MM.1S (cell line): ENCODE results near the gene SCNN1G.

Source experiments
- DNase-seq: peaks from one replicate; pipeline ENCODE4 v3.0.0-alpha.2; 2015
- H2AFZ ChIP-seq: fragments of 300-600 bp; sonication (generic); 2 replicates; pipeline ENCODE4 v1.6.0; 2016; ENCODE audit warnings: antibody characterized with exemption, low read length
- H3F3A ChIP-seq: fragments of 300-600 bp; sonication (generic); 2 replicates; pipeline ENCODE4 v1.6.1; 2016; ENCODE audit warnings: mild to moderate bottlenecking, antibody characterized with exemption, low read length, moderate library complexity, mixed read lengths; ENCODE audit not compliant: insufficient read depth
- H3K27ac ChIP-seq: fragments of 300-600 bp; sonication (generic); 2 replicates; pipeline ENCODE4 v1.5.1; 2016; ENCODE audit warnings: mild to moderate bottlenecking, low read length
- H3K27me3 ChIP-seq: fragments of 300-600 bp; sonication (generic); replicated peaks from 2 replicates; pipeline ENCODE4 v1.6.0; 2016; ENCODE audit warnings: low read length; ENCODE audit not compliant: insufficient read depth
- H3K36me3 ChIP-seq: fragments of 300-600 bp; sonication (generic); replicated peaks from 2 replicates; pipeline ENCODE4 v1.6.1; 2016; ENCODE audit warnings: mild to moderate bottlenecking, low read length, mixed read lengths; ENCODE audit not compliant: insufficient read depth
- H3K4me1 ChIP-seq: fragments of 300-600 bp; sonication (generic); 2 replicates; pipeline ENCODE4 v1.6.1; 2016; ENCODE audit warnings: low read length, mixed read lengths
- H3K4me2 ChIP-seq: fragments of 300-600 bp; sonication (generic); 2 replicates; pipeline ENCODE4 v1.6.0; 2016; ENCODE audit warnings: low read depth, low read length
- H3K4me3 ChIP-seq: fragments of 300-600 bp; sonication (generic); 2 replicates; pipeline ENCODE4 v1.5.1; 2016; ENCODE audit warnings: low read length, mixed read lengths
- H3K79me2 ChIP-seq: fragments of 300-600 bp; sonication (generic); 2 replicates; pipeline ENCODE4 v1.6.1; 2016; ENCODE audit warnings: mixed run types, low read length, mixed read lengths
- H3K9ac ChIP-seq: fragments of 300-600 bp; sonication (generic); 2 replicates; pipeline ENCODE4 v1.6.1; 2016; ENCODE audit warnings: low read length, mixed read lengths
- H3K9me2 ChIP-seq: fragments of 300-600 bp; sonication (generic); replicated peaks from 2 replicates; pipeline ENCODE4 v1.6.1; 2016; ENCODE audit warnings: mild to moderate bottlenecking, low read length, mixed read lengths; ENCODE audit not compliant: insufficient read depth
- H3K9me3 ChIP-seq: fragments of 300-600 bp; sonication (generic); replicated peaks from 2 replicates; pipeline ENCODE4 v1.6.1; 2016; ENCODE audit warnings: mild to moderate bottlenecking, low read length, mixed read lengths; ENCODE audit not compliant: insufficient read depth
- H4K20me1 ChIP-seq: fragments of 300-600 bp; sonication (generic); 2 replicates; pipeline ENCODE4 v1.6.1; 2016; ENCODE audit warnings: mild to moderate bottlenecking, low read length, moderate library complexity, mixed read lengths; ENCODE audit not compliant: insufficient read depth
- CTCF ChIP-seq: fragments of 300-600 bp; sonication (generic); IDR thresholded peaks from 2 replicates; pipeline ENCODE4 v1.5.1; 2016; ENCODE audit warnings: antibody characterized with exemption, low read length, mixed read lengths
- EZH2 ChIP-seq: fragments of 300-600 bp; sonication (generic); optimal IDR thresholded peaks from 2 replicates; pipeline ENCODE3; 2017; ENCODE audit warnings: low read depth, mild to moderate bottlenecking, antibody characterized with exemption, low read length, mixed read lengths
- EZH2phosphoT487 ChIP-seq: fragments of 300-600 bp; sonication (generic); IDR thresholded peaks from 2 replicates; pipeline ENCODE4 v1.6.1; 2018; ENCODE audit warnings: antibody characterized with exemption, low read length

The SCNN1G gene

GRCh38 chr16:23216658-23217246 lies 34.2 kb downstream of the SCNN1G start:
- H4K20me1 ChIP-seq = no peaks in the 10 kb centered on the region
- H3K27ac ChIP-seq = no peak overlapping the region
- no peak overlapping the region for H3K4me3 ChIP-seq
- no peak for DNase-seq
- H3K79me2 ChIP-seq = no peaks in the 10 kb centered on the region
- no peaks in the 10 kb centered on the region for H3K36me3 ChIP-seq
- no peaks in the 10 kb centered on the region for H3K9me2 ChIP-seq
- no peak overlapping the region for H3K4me2 ChIP-seq
- H3F3A ChIP-seq = no peaks in the 10 kb centered on the region
- H3K9me3 ChIP-seq = no peaks in the 10 kb centered on the region
- H2AFZ ChIP-seq = no peak overlapping the region
- TF ChIP-seq CTCF (no peak), EZH2 (no peak), EZH2phosphoT487 (no peak)
- H3K27me3 ChIP-seq = no peaks in the 10 kb centered on the region
- no peaks in the 10 kb centered on the region for H3K4me1 ChIP-seq
- no peak overlapping the region for H3K9ac ChIP-seq

GRCh38 chr16:23217646-23218045 lies 35.1 kb downstream of the SCNN1G start:
- Histone ChIP-seq H3K9ac (no peak overlapping the region), H3K9me3 (no peaks in the 10 kb centered on the region), H2AFZ (no peak overlapping the region), H3K27me3 (no peaks in the 10 kb centered on the region), H4K20me1 (no peaks in the 10 kb centered on the region), H3F3A (no peaks in the 10 kb centered on the region), H3K9me2 (no peaks in the 10 kb centered on the region), H3K4me3 (no peak overlapping the region), H3K36me3 (no peaks in the 10 kb centered on the region), H3K4me1 (no peaks in the 10 kb centered on the region), H3K79me2 (no peaks in the 10 kb centered on the region), H3K4me2 (no peak overlapping the region), H3K27ac (no peak overlapping the region)
- DNase-seq = no peak
- no peak for TF ChIP-seq CTCF
- TF ChIP-seq EZH2 = no peak
- no peak for TF ChIP-seq EZH2phosphoT487

GRCh38 chr16:23222929-23223328 lies 40.4 kb downstream of the SCNN1G start:
- Histone ChIP-seq H3K4me2 (no peak overlapping the region), H3F3A (no peaks in the 10 kb centered on the region), H3K27ac (no peak overlapping the region), H2AFZ (no peak overlapping the region), H3K79me2 (no peaks in the 10 kb centered on the region), H3K36me3 (no peaks in the 10 kb centered on the region), H3K9me2 (no peaks in the 10 kb centered on the region), H3K27me3 (no peaks in the 10 kb centered on the region), H3K9me3 (no peaks in the 10 kb centered on the region), H4K20me1 (no peaks in the 10 kb centered on the region), H3K4me3 (no peak overlapping the region), H3K9ac (no peak overlapping the region), H3K4me1 (no peaks in the 10 kb centered on the region)
- DNase-seq = no peak
- TF ChIP-seq EZH2 = no peak

GRCh38 chr16:23223368-23223767 lies 40.8 kb downstream of the SCNN1G start:
- no peak overlapping the region for H3K27ac ChIP-seq
- no peaks in the 10 kb centered on the region for H3K4me1 ChIP-seq
- H4K20me1 ChIP-seq = no peaks in the 10 kb centered on the region
- no peaks in the 10 kb centered on the region for H3K36me3 ChIP-seq
- H3K9me3 ChIP-seq = no peaks in the 10 kb centered on the region
- no peak overlapping the region for H3K4me3 ChIP-seq
- H3K9me2 ChIP-seq = no peaks in the 10 kb centered on the region
- no peak overlapping the region for H3K9ac ChIP-seq
- H3F3A ChIP-seq = no peaks in the 10 kb centered on the region
- no peaks in the 10 kb centered on the region for H3K27me3 ChIP-seq
- no peak overlapping the region for H3K4me2 ChIP-seq
- no peak overlapping the region for H2AFZ ChIP-seq
- TF ChIP-seq CTCF = no peak
- no peak for TF ChIP-seq EZH2
- TF ChIP-seq EZH2phosphoT487 = no peak
- no peaks in the 10 kb centered on the region for H3K79me2 ChIP-seq
- DNase-seq = no peak
